Thymus (tissue), 11 donors: Measurements from ENCODE around the gene CPED1. TPM values are rescaled to one million over a fixed set of nuclear protein-coding genes. Genes with fewer than 3 reads are reported as not detected.

Experiments used
- DNase-seq, 9 donors: peaks; one replicate each; pipeline ENCODE4 v3.0.0-alpha.2; 2013; ENCODE audit warnings: low spot score in 9 of 9, low read depth in 6 of 9, missing footprints in 1 of 9
- H3K27ac ChIP-seq, 2 donors: one replicate each; pipeline ENCODE4 v1.5.1; 2013; ENCODE audit warnings: control low read depth in 1 of 2, low read depth in 1 of 2, low read length in 1 of 2, mild to moderate bottlenecking in 1 of 2, moderate library complexity in 1 of 2
- H3K27me3 ChIP-seq, 2 donors: one replicate each; pipeline ENCODE4 v1.5.1; 2013; ENCODE audit warnings: low read length in 1 of 2; ENCODE audit not compliant: control insufficient read depth in 2 of 2, insufficient read depth in 1 of 2
- H3K36me3 ChIP-seq, 2 donors: one replicate each; pipeline ENCODE4 v1.5.1; 2013; ENCODE audit warnings: low read length in 1 of 2, mild to moderate bottlenecking in 1 of 2, moderate library complexity in 1 of 2; ENCODE audit not compliant: control insufficient read depth in 2 of 2, insufficient read depth in 2 of 2
- H3K4me1 ChIP-seq, 2 donors: one replicate each; pipeline ENCODE4 v1.5.1; 2013; ENCODE audit warnings: low read length in 2 of 2; ENCODE audit not compliant: control insufficient read depth in 2 of 2, insufficient read depth in 2 of 2
- H3K4me3 ChIP-seq, 2 donors: one replicate each; pipeline ENCODE4 v1.5.1; 2013; ENCODE audit warnings: low read length in 2 of 2, control low read depth in 1 of 2, mild to moderate bottlenecking in 1 of 2
- H3K9me3 ChIP-seq, 2 donors: one replicate each; pipeline ENCODE4 v1.5.1; 2013; ENCODE audit warnings: low read length in 1 of 2, mild to moderate bottlenecking in 1 of 2; ENCODE audit not compliant: control insufficient read depth in 2 of 2, insufficient read depth in 1 of 2
- WGBS: extraction: QIAGEN DNeasy Blood & Tissue Kit; methylation state at CpG from one replicate; pipeline ENCODE4 v1.1.7; 2013; 5-methylcytosine and 5-hydroxymethylcytosine counted together
- polyA plus RNA-seq: library from polyadenylated mRNA; stranded (reverse); fragments of 200-250 nt; gene quantifications from one replicate; pipeline ENCODE4 v1.2.3, GENCODE V29; 2013
- total RNA-seq: library from RNA; stranded (reverse); fragments of 120-200 nt; gene quantifications from one replicate; pipeline ENCODE4 v1.2.4, GENCODE V29; 2013
- donor health status: healthy.

Gene CPED1
- total and polyA plus RNA-seq, 2 donors, result 1.9 to 2.2 TPM

DNA sequence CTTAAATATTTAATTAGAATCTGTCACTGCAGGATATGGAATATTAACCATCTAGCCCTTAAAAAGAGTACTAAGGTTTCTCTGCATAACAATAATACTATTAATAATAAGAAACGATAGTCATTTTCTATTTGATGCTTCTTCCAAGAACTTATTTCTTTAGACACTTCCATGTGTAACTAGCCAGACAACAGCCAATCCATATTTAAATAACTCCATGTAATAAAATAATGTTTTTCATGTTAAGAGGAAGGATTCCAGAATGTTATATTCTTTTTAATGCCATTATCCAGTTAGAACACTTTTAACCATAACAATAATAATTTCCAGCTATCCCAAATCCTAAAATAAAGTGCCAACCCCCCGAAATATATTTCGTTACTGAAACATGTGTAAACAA is 170.2 kb downstream of the CPED1 start:
- no peaks in the 10 kb centered on the region for H3K27me3 ChIP-seq
- H3K4me1 ChIP-seq, result no peaks in the 10 kb centered on the region
- H3K4me3 ChIP-seq, result no peak overlapping the region
- no peak for DNase-seq
- H3K36me3 ChIP-seq, result no peaks in the 10 kb centered on the region
- H3K9me3 ChIP-seq, result no peaks in the 10 kb centered on the region
- no peak overlapping the region for H3K27ac ChIP-seq
- 84% methylated on average over 3 of the region's 3 CpGs for WGBS

DNA sequence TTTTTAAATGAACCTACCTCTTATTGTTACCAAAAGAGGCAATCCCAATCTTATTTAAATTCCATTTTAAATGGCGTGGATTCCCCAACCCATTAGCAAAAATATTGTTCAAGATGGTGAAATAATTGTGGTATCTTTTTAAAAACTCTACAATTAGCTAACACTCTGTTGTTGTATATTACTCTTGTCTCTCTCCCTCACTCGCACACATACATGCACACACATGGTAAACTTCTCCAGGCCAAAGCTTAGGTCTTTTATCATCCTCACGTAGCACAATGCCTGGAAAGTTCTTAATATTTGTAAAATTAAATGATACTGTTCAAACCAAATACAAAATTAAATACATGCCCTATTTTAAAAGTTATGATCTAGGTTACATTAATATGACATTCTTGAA is 171.0 kb downstream of the CPED1 start:
- WGBS, result 80% methylated on average over 3 of the region's 3 CpGs
- Histone ChIP-seq H3K36me3 (no peaks in the 10 kb centered on the region), H3K27ac (no peak overlapping the region), H3K27me3 (no peaks in the 10 kb centered on the region), H3K4me1 (no peaks in the 10 kb centered on the region), H3K4me3 (no peak overlapping the region), H3K9me3 (no peaks in the 10 kb centered on the region)
- no peak for DNase-seq

DNA sequence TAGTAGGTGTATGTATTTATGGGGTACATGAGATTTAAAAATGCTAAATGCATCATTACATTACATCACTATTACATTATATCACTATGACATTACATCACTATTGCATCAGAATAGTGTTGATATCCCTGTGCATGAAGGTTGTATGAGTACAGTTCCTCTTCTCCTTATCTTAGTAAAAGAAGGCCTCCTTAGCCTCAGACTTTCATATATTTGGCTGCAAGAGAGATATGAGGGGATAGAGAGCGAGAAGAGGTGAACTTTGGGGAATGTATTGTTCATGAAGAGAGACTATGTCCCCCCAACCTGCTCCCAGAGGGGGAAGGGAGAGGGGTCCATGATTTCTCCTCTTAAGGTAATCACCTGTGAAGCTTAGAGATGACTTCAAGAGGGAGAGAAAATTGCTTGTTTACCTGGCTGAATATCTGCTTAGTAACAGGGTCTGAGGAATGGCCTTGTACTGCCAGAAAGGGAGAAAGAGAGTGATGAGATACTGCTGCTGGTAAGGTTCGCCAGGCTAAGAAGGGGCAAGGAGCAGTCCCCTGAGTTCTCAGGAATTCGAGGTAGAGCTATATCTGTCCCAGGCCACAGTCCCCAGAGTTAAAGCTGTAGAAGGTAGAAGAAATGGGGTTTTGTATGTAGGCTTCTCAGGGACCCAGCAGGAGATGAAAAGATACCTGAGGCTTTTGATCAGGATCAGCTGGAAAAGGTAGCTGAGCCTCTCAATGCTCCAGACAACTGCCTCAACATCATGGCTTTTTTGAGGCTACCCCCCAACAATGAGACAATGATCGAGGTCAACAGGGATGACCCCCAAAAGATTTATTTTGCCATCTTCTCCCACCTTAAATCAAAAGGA is 171.9 kb downstream of the CPED1 start:
- no peaks in the 10 kb centered on the region for H3K9me3 ChIP-seq
- WGBS, result 94% methylated on average over 4 of the region's 4 CpGs
- no peak for DNase-seq

DNA sequence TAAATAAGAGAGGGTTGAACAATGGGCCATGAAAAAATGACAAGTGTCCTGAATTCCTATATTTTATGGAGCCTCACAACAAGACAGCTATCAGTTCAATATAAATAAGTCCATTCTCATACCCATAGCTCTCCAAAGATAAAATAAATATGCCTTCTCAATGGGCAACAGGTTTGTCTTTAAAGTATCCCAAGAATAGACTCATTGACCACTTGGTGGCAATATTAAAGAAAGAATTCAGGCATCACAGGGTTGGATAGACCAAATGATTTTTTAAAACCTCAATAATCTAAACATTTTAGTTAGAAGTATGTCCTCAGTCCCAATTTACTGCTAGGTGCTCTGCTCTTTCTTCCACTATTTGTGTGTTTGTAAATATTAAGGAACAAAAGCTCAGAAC is 175.2 kb downstream of the CPED1 start:
- no peaks in the 10 kb centered on the region for H3K27me3 ChIP-seq
- no peak overlapping the region for H3K27ac ChIP-seq
- DNase-seq, result no peak
- H3K4me1 ChIP-seq, result no peaks in the 10 kb centered on the region
- H3K4me3 ChIP-seq, result no peak overlapping the region
- H3K36me3 ChIP-seq, result no peaks in the 10 kb centered on the region
- no peaks in the 10 kb centered on the region for H3K9me3 ChIP-seq

More for the DNA sequence above, 171.9 kb downstream of the CPED1 start:
- H3K27ac ChIP-seq, result no peak overlapping the region
- H3K27me3 ChIP-seq, result no peaks in the 10 kb centered on the region
- no peaks in the 10 kb centered on the region for H3K4me1 ChIP-seq
- H3K4me3 ChIP-seq, result no peak overlapping the region
- H3K36me3 ChIP-seq, result no peaks in the 10 kb centered on the region

DNA sequence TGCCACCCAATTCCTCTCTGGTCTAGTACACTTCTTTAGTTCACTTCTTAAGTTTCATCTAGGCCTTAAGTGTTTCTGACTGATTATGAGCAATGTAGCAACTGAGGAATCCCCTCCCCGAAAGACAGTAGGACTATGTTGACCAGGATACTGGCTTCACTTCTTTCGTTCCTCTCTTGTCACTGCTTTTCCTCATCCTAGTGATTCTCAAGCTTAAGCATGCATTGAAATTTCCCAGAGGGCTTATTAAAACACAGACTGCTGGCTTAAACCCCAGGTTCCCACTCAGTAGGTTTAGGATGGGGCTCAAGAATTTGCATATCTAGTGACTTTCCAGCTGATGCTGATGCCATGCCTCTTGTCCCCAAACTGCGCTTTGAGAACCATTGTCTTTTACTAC is 175.7 kb downstream of the CPED1 start:
- WGBS, result 96% methylated on average over 3 of the region's 3 CpGs
- no peaks in the 10 kb centered on the region for H3K36me3 ChIP-seq
- no peaks in the 10 kb centered on the region for H3K9me3 ChIP-seq

DNA sequence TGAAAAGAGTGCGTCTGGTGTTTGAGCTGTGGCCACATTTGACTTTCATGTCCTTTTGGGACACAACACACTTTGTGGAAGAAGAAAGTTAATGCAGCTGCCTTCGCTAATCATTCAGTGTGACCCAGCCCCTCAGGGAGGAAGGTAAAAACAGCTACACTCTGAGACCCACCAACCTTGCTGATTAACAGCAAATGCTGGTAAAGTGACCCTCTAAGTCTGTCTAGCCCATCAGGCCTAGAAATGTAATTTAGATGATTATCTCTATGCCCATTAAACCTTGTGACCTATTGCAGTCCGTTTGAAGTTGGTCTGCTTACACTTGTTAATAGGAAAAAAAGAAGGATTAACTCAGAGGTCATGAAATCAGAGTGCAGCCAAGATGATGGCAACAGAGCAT is 178.4 kb downstream of the CPED1 start:
- no peaks in the 10 kb centered on the region for H3K4me1 ChIP-seq
- no peak overlapping the region for H3K27ac ChIP-seq
- WGBS, result 83% methylated on average over 3 of the region's 3 CpGs
- no peaks in the 10 kb centered on the region for H3K9me3 ChIP-seq
- no peaks in the 10 kb centered on the region for H3K36me3 ChIP-seq
- no peaks in the 10 kb centered on the region for H3K27me3 ChIP-seq
- no peak overlapping the region for H3K4me3 ChIP-seq
- no peak for DNase-seq

More for the DNA sequence above, 175.7 kb downstream of the CPED1 start:
- no peaks in the 10 kb centered on the region for H3K27me3 ChIP-seq
- no peak overlapping the region for H3K4me3 ChIP-seq
- H3K4me1 ChIP-seq, result no peaks in the 10 kb centered on the region
- DNase-seq, result no peak
- no peak overlapping the region for H3K27ac ChIP-seq

DNA sequence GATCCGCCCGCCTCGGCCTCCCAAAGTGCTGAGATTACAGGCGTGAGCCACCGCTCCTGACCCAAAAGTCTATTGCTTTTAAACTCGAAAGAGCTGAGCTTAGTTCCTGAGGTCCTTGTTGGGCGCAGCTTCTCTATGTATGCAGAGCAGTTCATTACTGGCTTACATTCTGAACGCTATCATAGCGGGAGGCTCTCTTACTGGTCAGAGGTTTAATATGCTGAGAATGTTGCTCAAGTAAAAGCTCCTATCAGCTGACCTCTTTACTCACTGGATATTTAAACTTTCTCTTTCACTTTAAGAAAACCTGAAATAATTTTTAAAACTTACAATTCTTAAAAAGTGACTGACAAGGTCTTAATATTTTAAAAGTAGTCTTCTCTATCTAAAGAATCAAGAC is 179.5 kb downstream of the CPED1 start:
- WGBS, result 96% methylated on average over 9 of the region's 9 CpGs
- Histone ChIP-seq H3K4me1 (no peaks in the 10 kb centered on the region), H3K36me3 (no peaks in the 10 kb centered on the region), H3K27me3 (no peaks in the 10 kb centered on the region), H3K27ac (no peak overlapping the region), H3K9me3 (no peaks in the 10 kb centered on the region), H3K4me3 (no peak overlapping the region)
- no peak for DNase-seq

DNA sequence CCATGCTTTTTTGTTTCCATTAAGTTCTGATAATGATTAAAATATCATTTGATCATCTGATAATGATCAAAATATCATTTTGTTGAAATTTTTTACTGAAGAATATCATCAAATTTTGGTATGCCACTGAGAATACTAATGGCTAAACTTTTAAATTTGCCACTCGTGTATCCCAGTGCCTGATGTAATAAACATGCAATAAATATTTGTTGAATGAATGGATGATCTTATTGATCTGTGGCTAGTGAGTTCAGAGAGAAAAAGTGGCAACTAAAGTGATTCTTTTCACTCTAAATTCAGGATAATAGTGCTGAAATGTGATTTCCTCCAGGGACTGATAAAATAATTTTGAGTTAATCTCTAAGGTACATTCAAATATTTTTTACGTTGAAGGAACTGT is 181.0 kb downstream of the CPED1 start:
- no peaks in the 10 kb centered on the region for H3K9me3 ChIP-seq
- H3K4me1 ChIP-seq, result no peaks in the 10 kb centered on the region
- H3K36me3 ChIP-seq, result no peaks in the 10 kb centered on the region
- no peak overlapping the region for H3K4me3 ChIP-seq
- DNase-seq, result no peak
- H3K27me3 ChIP-seq, result no peaks in the 10 kb centered on the region
- WGBS, result 94% methylated on average over 2 of the region's 2 CpGs
- H3K27ac ChIP-seq, result no peak overlapping the region

DNA sequence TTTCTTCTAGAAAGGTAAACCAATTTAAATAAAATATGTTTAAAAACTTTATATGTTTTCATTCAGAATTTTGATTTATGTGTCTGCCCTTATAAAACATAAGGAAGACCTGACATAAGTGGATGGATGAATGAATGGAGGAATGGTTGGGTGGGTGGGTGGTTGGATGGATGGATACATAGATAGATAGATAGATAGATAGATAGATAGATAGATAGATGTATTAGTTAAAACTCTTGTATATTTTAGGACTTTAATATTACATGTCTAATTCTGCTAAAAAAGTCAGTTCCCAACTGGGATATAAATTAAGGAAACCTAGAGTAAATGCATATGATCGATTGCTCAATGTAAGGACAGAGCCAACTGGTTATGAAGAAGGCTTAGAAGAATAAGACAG is 184.0 kb downstream of the CPED1 start:
- Histone ChIP-seq H3K36me3 (no peaks in the 10 kb centered on the region), H3K9me3 (no peaks in the 10 kb centered on the region), H3K27ac (no peak overlapping the region), H3K4me3 (no peak overlapping the region), H3K4me1 (no peaks in the 10 kb centered on the region), H3K27me3 (no peaks in the 10 kb centered on the region)
- 97% methylated on average over 1 of the region's 1 CpG for WGBS
- no peak for DNase-seq
